B cell (primary cell): Measurements from ENCODE around the gene HSPBP1. TPM values are rescaled to one million over a fixed set of nuclear protein-coding genes. Genes with fewer than 3 reads are reported as not detected.

Experiments
- ATAC-seq: fragments of 200-7000 bp; cut with Tn5 transposase; one replicate; pipeline ENCODE4 v1.10.0; 2021; ENCODE audit warnings: low read depth, mild to moderate bottlenecking, moderate number of reproducible peaks, moderate library complexity
- CTCF ChIA-PET: fragments of 350-600 bp; sonication (Branson Sonifier 250); formaldehyde crosslinking; loops from one replicate; lab custom pipeline; 2021; ENCODE audit warnings: antibody characterized with exemption, inconsistent platforms; lab: Charles Lee
- POLR2A ChIA-PET: fragments of 350-600 bp; sonication (Branson Sonifier 250); formaldehyde crosslinking; loops from one replicate; lab custom pipeline; 2021; ENCODE audit warnings: antibody characterized with exemption; lab: Charles Lee
- DNase-seq: peaks from one replicate; pipeline ENCODE4 v3.0.0; 2013
- H2AFZ ChIP-seq: 2 replicates; pipeline ENCODE4 v1.6.1; 2012; ENCODE audit warnings: mild to moderate bottlenecking, low read depth, low read length; ENCODE audit not compliant: insufficient read depth, poor library complexity, severe bottlenecking
- H3K27ac ChIP-seq, 2 donors: 1 replicate in 1 of 2; 2 replicates in 1 of 2; pipeline ENCODE4 v1.5.1; 2012 to 2013; ENCODE audit warnings: low read length in 2 of 2, mild to moderate bottlenecking in 2 of 2, moderate library complexity in 1 of 2
- H3K27me3 ChIP-seq, 4 experiments: fragments of 200-600 bp in 1 of 4; sonication (generic) in 1 of 4; replicated peaks in 1 of 4; 1 replicate in 2 of 4; 2 replicates in 2 of 4; pipeline versions ENCODE4 v1.6.1 to v1.7.0; 2013 to 2016; ENCODE audit warnings: low read length in 3 of 4, mild to moderate bottlenecking in 2 of 4, mixed read lengths in 1 of 4, moderate library complexity in 1 of 4; ENCODE audit not compliant: insufficient read depth in 4 of 4, control insufficient read depth in 3 of 4; ENCODE audit errors: control extremely low read depth in 1 of 4
- H3K36me3 ChIP-seq, 2 experiments: replicated peaks in 1 of 2; 1 replicate in 1 of 2; 2 replicates in 1 of 2; pipeline versions ENCODE4 v1.6.1 to v1.7.1; 2013; ENCODE audit warnings: low read length in 1 of 2; ENCODE audit not compliant: insufficient read depth in 2 of 2, control insufficient read depth in 1 of 2; ENCODE audit errors: control extremely low read depth in 1 of 2, extremely low read depth in 1 of 2
- H3K4me1 ChIP-seq, 2 donors: fragments of 200-600 bp in 1 of 2; sonication (generic) in 1 of 2; 1 replicate in 1 of 2; 2 replicates in 1 of 2; pipeline versions ENCODE4 v1.5.1 to v1.6.1; 2013 to 2017; ENCODE audit warnings: low read length in 2 of 2; ENCODE audit not compliant: control insufficient read depth in 2 of 2, insufficient read depth in 2 of 2
- H3K4me2 ChIP-seq: replicated peaks from 2 replicates; pipeline ENCODE3; 2012; ENCODE audit warnings: mild to moderate bottlenecking, low read depth, low read length; ENCODE audit not compliant: poor library complexity, severe bottlenecking
- H3K4me3 ChIP-seq, 5 experiments: fragments of 200-600 bp in 1 of 5; sonication (generic) in 1 of 5; 1 replicate in 3 of 5; 2 replicates in 2 of 5; pipeline versions ENCODE4 v1.5.1 to v1.7.0; 2011 to 2016; ENCODE audit warnings: low read length in 4 of 5, mild to moderate bottlenecking in 4 of 5, low read depth in 2 of 5, control low read depth in 1 of 5, moderate library complexity in 1 of 5; ENCODE audit not compliant: insufficient read depth in 1 of 5; ENCODE audit errors: control extremely low read depth in 1 of 5, extremely low read depth in 1 of 5
- H3K79me2 ChIP-seq: fragments of 200-600 bp; sonication (generic); one replicate; pipeline ENCODE4 v1.6.0; 2016; ENCODE audit warnings: low read length; ENCODE audit not compliant: control insufficient read depth, insufficient read depth
- H3K9ac ChIP-seq: fragments of 200-600 bp; sonication (generic); 2 replicates; pipeline ENCODE4 v1.6.1; 2017; ENCODE audit warnings: mild to moderate bottlenecking, low read length, moderate library complexity
- H3K9me3 ChIP-seq, 3 donors: one replicate each; pipeline versions ENCODE4 v1.6.1 to v1.7.1; 2013; ENCODE audit warnings: low read length in 2 of 3; ENCODE audit not compliant: control insufficient read depth in 2 of 3, insufficient read depth in 1 of 3; ENCODE audit errors: control extremely low read depth in 1 of 3
- H4K20me1 ChIP-seq: 2 replicates; pipeline ENCODE4 v1.6.0; 2012; ENCODE audit warnings: mild to moderate bottlenecking, low read length; ENCODE audit not compliant: insufficient read depth, control insufficient read depth, poor library complexity, severe bottlenecking
- H3K27ac Mint-ChIP-seq: one replicate; pipeline ENCODE4 v1.8.0; 2021; ENCODE audit warnings: mixed read lengths
- H3K27me3 Mint-ChIP-seq: one replicate; pipeline ENCODE4 v1.8.0; 2021; ENCODE audit warnings: mixed read lengths
- H3K4me1 Mint-ChIP-seq: one replicate; pipeline ENCODE4 v1.8.0; 2021; ENCODE audit warnings: mixed read lengths
- H3K4me3 Mint-ChIP-seq: one replicate; pipeline ENCODE4 v1.8.0; 2021; ENCODE audit warnings: mixed read lengths
- H3K9me3 Mint-ChIP-seq: one replicate; pipeline ENCODE4 v1.8.0; 2022; ENCODE audit warnings: mixed read lengths; ENCODE audit not compliant: insufficient read depth
- EZH2 ChIP-seq: IDR thresholded peaks from 2 replicates; pipeline ENCODE4 v1.6.1; 2012; ENCODE audit warnings: borderline replicate concordance, low read depth, mild to moderate bottlenecking, moderate library complexity, low read length; ENCODE audit not compliant: insufficient read depth, poor library complexity, severe bottlenecking
- WGBS: methylation state at CpG from one replicate; pipeline ENCODE4 v1.1.5; 2013; ENCODE audit warnings: missing lambda C conversion rate; ENCODE audit not compliant: insufficient coverage; 5-methylcytosine and 5-hydroxymethylcytosine counted together
- intact Hi-C: fragments of 100-400 bp; cut with micrococcal nuclease; formaldehyde crosslinking; loops from one replicate; pipeline ENCODE4 v1.10.0; 2022
- polyA plus RNA-seq: library from polyadenylated mRNA; depleted of rRNA; stranded (reverse); fragments of >200 nt; gene quantifications from 2 replicates; pipeline ENCODE4 v1.2.3, GENCODE V29; 2012
- total RNA-seq, 2 donors: library from RNA; stranded (reverse); fragments of 120-200 nt in 1 of 2; gene quantifications; 1 replicate in 1 of 2; 2 replicates in 1 of 2; pipeline versions ENCODE4 v1.2.3 to v1.2.4, GENCODE V29; 2013 to 2022
- TF ChIP-seq, protein P1 (sequence below): fragments of 200-600 bp; IDR thresholded peaks from one replicate; pipeline ENCODE4 v1.8.0; 2022; ENCODE audit warnings: antibody characterized with exemption, mild to moderate bottlenecking

HSPBP1 gene
- total and polyA plus RNA-seq, 2 donors (not counting 1 experiment from before 2014, with no cell fraction given), result 15.6 to 19.0 TPM

DNA sequence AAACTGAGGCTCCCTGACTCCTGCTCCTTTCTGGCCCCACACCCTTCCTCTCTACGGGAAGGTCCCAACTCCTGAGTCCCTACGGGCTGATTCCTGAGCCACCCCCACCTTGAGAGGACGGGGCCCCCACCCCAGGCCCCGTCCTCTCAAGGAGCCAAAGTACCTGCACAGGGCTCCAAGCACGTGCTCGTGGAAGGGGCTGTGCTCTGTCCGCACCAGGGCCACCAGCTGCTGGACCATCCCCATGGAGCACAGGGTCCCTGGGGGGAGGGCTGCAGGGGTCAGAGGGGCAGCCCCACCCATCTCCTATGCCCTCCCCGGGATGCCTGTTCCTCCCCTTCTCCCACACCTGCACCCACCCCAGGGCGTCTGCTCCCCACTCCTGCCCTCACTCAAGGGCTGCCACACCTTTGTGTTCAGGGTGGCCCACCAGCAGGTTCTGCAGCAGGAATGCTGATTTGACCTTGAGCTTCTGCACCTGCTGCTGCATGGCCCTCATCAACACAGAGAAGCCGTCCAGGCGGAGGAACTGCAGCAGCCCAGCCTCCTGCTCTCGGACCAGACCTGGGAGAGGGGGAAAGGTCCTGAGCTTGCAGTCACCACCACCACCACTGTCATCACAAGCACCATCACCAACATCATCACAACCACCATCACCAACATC lies 14.1 kb downstream of the HSPBP1 start:
- no peak overlapping the region for H3K4me2 ChIP-seq
- no peak overlapping the region for H3K27ac ChIP-seq
- WGBS, result 95% methylated on average over 7 of the region's 12 CpGs
- no peak for ATAC-seq
- TF ChIP-seq EZH2, result no peak
- TF ChIP-seq, protein P1, sequence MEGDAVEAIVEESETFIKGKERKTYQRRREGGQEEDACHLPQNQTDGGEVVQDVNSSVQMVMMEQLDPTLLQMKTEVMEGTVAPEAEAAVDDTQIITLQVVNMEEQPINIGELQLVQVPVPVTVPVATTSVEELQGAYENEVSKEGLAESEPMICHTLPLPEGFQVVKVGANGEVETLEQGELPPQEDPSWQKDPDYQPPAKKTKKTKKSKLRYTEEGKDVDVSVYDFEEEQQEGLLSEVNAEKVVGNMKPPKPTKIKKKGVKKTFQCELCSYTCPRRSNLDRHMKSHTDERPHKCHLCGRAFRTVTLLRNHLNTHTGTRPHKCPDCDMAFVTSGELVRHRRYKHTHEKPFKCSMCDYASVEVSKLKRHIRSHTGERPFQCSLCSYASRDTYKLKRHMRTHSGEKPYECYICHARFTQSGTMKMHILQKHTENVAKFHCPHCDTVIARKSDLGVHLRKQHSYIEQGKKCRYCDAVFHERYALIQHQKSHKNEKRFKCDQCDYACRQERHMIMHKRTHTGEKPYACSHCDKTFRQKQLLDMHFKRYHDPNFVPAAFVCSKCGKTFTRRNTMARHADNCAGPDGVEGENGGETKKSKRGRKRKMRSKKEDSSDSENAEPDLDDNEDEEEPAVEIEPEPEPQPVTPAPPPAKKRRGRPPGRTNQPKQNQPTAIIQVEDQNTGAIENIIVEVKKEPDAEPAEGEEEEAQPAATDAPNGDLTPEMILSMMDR, result no peak
- H3K9me3 ChIP-seq, result no peaks in the 10 kb centered on the region
- H3K36me3 ChIP-seq, result peaks cover 0 to 6% of the 10 kb centered on the region in 2 experiments
- no peak overlapping the region for H3K9ac ChIP-seq
- Mint-ChIP-seq H3K9me3 (no peaks in the 10 kb centered on the region), H3K27ac (no peak overlapping the region), H3K4me1 (peaks cover 10% of the 10 kb centered on the region), H3K27me3 (no peaks in the 10 kb centered on the region), H3K4me3 (no peak overlapping the region)
- H3K4me3 ChIP-seq, result no peak overlapping the region
- no peak overlapping the region for H2AFZ ChIP-seq
- no peaks in the 10 kb centered on the region for H3K4me1 ChIP-seq
- intact Hi-C loops, result no loop called here
- H3K27me3 ChIP-seq, result no peaks in the 10 kb centered on the region
- CTCF ChIA-PET, result no interaction called here
- DNase-seq, result no peak
- no peaks in the 10 kb centered on the region for H4K20me1 ChIP-seq
- POLR2A ChIA-PET, result no interaction called here
- H3K79me2 ChIP-seq, result peaks cover 65% of the 10 kb centered on the region

DNA sequence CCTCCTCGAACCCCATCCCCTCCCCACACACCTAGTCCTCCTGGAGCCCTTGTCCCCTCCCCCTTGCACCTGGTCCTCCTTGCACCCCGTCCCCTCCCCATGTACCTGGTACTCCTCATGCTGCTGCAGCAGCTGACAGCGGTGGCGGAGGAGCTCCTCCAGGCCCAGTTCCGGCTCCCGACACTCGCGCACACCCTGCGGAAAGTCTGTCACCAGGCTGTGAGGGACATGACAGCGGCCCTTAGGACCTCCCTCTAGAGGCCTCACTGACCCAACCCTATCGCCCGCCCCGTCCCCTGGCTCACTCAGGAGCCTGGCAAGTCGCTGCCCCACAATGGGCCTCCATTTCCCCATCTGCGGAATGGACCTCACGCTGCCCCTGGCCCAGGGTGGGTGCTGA lies 14.7 kb downstream of the HSPBP1 start:
- TF ChIP-seq EZH2, result no peak
- ChIA-PET POLR2A (no interaction called here), CTCF (no interaction called here)
- no peak overlapping the region for H3K4me3 Mint-ChIP-seq
- H4K20me1 ChIP-seq, result no peaks in the 10 kb centered on the region
- no peak overlapping the region for H3K4me3 ChIP-seq
- no peaks in the 10 kb centered on the region for H3K27me3 Mint-ChIP-seq
- peaks cover 2 to 3% of the 10 kb centered on the region in 2 donors for H3K4me1 ChIP-seq
- H3K9ac ChIP-seq, result no peak overlapping the region
- no peaks in the 10 kb centered on the region for H3K27me3 ChIP-seq
- peaks cover 60% of the 10 kb centered on the region for H3K79me2 ChIP-seq
- no peak overlapping the region for H3K4me2 ChIP-seq
- H2AFZ ChIP-seq, result no peak overlapping the region
- H3K9me3 ChIP-seq, result no peaks in the 10 kb centered on the region
- peaks cover 14% of the 10 kb centered on the region for H3K4me1 Mint-ChIP-seq
- H3K9me3 Mint-ChIP-seq, result no peaks in the 10 kb centered on the region
- ATAC-seq, result no peak
- WGBS, result 97% methylated on average over 14 of the region's 16 CpGs
- no peak overlapping the region for H3K27ac Mint-ChIP-seq
- no peak for DNase-seq
- peaks cover 0 to 2% of the 10 kb centered on the region in 2 experiments for H3K36me3 ChIP-seq
- intact Hi-C loops, result no loop called here
- H3K27ac ChIP-seq, result no peak overlapping the region
